Thyroid gland (tissue), 4 donors: ENCODE results near the gene SH3RF1.

Experiments
- POLR2A ChIP-seq, 2 donors: fragments of 450-650 bp; IDR thresholded peaks; one replicate each; pipeline ENCODE4 v1.6.1; 2017; ENCODE audit warnings: antibody characterized with exemption in 2 of 2, mild to moderate bottlenecking in 2 of 2, moderate library complexity in 1 of 2
- TF ChIP-seq, protein P1 (sequence below), 6 experiments: fragments of 200-600 bp in 3 of 6; fragments of 450-650 bp in 3 of 6; sonication (generic) in 3 of 6; IDR thresholded peaks; one replicate each; pipeline ENCODE4 v1.5.1; 2016 to 2019; ENCODE audit warnings: antibody characterized with exemption in 6 of 6, mild to moderate bottlenecking in 2 of 6, inconsistent platforms in 1 of 6, moderate library complexity in 1 of 6

- TF ChIP-seq, protein P1, sequence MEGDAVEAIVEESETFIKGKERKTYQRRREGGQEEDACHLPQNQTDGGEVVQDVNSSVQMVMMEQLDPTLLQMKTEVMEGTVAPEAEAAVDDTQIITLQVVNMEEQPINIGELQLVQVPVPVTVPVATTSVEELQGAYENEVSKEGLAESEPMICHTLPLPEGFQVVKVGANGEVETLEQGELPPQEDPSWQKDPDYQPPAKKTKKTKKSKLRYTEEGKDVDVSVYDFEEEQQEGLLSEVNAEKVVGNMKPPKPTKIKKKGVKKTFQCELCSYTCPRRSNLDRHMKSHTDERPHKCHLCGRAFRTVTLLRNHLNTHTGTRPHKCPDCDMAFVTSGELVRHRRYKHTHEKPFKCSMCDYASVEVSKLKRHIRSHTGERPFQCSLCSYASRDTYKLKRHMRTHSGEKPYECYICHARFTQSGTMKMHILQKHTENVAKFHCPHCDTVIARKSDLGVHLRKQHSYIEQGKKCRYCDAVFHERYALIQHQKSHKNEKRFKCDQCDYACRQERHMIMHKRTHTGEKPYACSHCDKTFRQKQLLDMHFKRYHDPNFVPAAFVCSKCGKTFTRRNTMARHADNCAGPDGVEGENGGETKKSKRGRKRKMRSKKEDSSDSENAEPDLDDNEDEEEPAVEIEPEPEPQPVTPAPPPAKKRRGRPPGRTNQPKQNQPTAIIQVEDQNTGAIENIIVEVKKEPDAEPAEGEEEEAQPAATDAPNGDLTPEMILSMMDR (IDR thresholded peaks at IDR 0.05) = no peak
- no peak for TF ChIP-seq POLR2A (IDR thresholded peaks at IDR 0.05)
These were observed 43.0 kb upstream of the SH3RF1 start for GRCh38 chr4:169313732-169314131.
